Natural killer cell (primary cell): ENCODE results near the gene PAMR1. TPM values are rescaled to one million over a fixed set of nuclear protein-coding genes. Genes with fewer than 3 reads are reported as not detected.

Source experiments
- ATAC-seq, 3 donors: fragments of 150-1000 bp in 2 of 3; fragments of 200-7000 bp in 1 of 3; cut with Tn5 transposase; 1 replicate in 1 of 3; 2 replicates in 2 of 3; pipeline ENCODE4 v1.10.0; 2021; ENCODE audit warnings: mild to moderate bottlenecking in 2 of 3, moderate library complexity in 2 of 3
- DNase-seq, 2 donors: peaks; one replicate each; pipeline versions ENCODE4 v3.0.0 to v3.0.0-alpha.2; 2013 to 2021; ENCODE audit warnings: mixed read lengths in 1 of 2
- H3K27ac ChIP-seq: one replicate; pipeline ENCODE4 v1.5.1; 2013; ENCODE audit warnings: mild to moderate bottlenecking, low read length
- H3K27me3 ChIP-seq: one replicate; pipeline ENCODE4 v1.6.1; 2013; ENCODE audit warnings: low read length; ENCODE audit not compliant: control insufficient read depth, insufficient read depth
- H3K36me3 ChIP-seq: one replicate; pipeline ENCODE4 v1.6.1; 2013; ENCODE audit warnings: low read length; ENCODE audit not compliant: control insufficient read depth, insufficient read depth
- H3K4me1 ChIP-seq: one replicate; pipeline ENCODE4 v1.6.1; 2013; ENCODE audit warnings: low read length; ENCODE audit not compliant: control insufficient read depth, insufficient read depth
- H3K4me3 ChIP-seq: one replicate; pipeline ENCODE4 v1.5.1; 2013; ENCODE audit warnings: low read length
- H3K9me3 ChIP-seq: one replicate; pipeline ENCODE4 v1.6.1; 2013; ENCODE audit warnings: low read length; ENCODE audit not compliant: control insufficient read depth, insufficient read depth
- H3K27ac Mint-ChIP-seq, 2 donors: one replicate each; pipeline ENCODE4 v1.8.0; 2022; ENCODE audit warnings: mild to moderate bottlenecking in 2 of 2, mixed read lengths in 2 of 2, moderate library complexity in 1 of 2
- H3K27me3 Mint-ChIP-seq, 2 donors: one replicate each; pipeline ENCODE4 v1.8.0; 2022; ENCODE audit warnings: low read depth in 2 of 2, mixed read lengths in 2 of 2
- H3K36me3 Mint-ChIP-seq: one replicate; pipeline ENCODE4 v1.8.0; 2022; ENCODE audit warnings: mixed read lengths
- H3K4me1 Mint-ChIP-seq, 2 donors: one replicate each; pipeline ENCODE4 v1.8.0; 2022; ENCODE audit warnings: mixed read lengths in 2 of 2
- H3K4me3 Mint-ChIP-seq: one replicate; pipeline ENCODE4 v1.8.0; 2022; ENCODE audit warnings: mild to moderate bottlenecking, moderate library complexity, mixed read lengths
- H3K9me3 Mint-ChIP-seq, 2 donors: one replicate each; pipeline ENCODE4 v1.8.0; 2022; ENCODE audit warnings: mixed read lengths in 2 of 2
- WGBS: methylation state at CpG from one replicate; pipeline ENCODE4 v1.1.7; 2013; ENCODE audit warnings: missing lambda C conversion rate; ENCODE audit not compliant: insufficient coverage; 5-methylcytosine and 5-hydroxymethylcytosine counted together
- intact Hi-C: fragments of 100-400 bp; cut with micrococcal nuclease; formaldehyde crosslinking; loops from one replicate; pipeline ENCODE4 v1.14.2; 2022
- total RNA-seq, 4 donors: library from RNA; stranded (reverse); fragments of 120-200 nt in 1 of 4; gene quantifications; one replicate each; pipeline versions ENCODE4 v1.2.3 to v1.2.4, GENCODE V29; 2013 to 2022
- TF ChIP-seq, protein P1 (sequence below): fragments of 200-600 bp; IDR thresholded peaks from one replicate; pipeline ENCODE4 v1.8.0; 2022; ENCODE audit warnings: antibody characterized with exemption

PAMR1 gene
- total RNA-seq, 3 donors from 2014 or later (not counting 1 experiment from before 2014, with no cell fraction given) = not detected

GRCh38 chr11:35487532-35488078, 37.8 kb downstream of the PAMR1 start:
- no peaks in the 10 kb centered on the region for H3K4me1 ChIP-seq
- no peaks in the 10 kb centered on the region for H3K36me3 ChIP-seq
- no peak overlapping the region for H3K27ac ChIP-seq
- TF ChIP-seq, protein P1, sequence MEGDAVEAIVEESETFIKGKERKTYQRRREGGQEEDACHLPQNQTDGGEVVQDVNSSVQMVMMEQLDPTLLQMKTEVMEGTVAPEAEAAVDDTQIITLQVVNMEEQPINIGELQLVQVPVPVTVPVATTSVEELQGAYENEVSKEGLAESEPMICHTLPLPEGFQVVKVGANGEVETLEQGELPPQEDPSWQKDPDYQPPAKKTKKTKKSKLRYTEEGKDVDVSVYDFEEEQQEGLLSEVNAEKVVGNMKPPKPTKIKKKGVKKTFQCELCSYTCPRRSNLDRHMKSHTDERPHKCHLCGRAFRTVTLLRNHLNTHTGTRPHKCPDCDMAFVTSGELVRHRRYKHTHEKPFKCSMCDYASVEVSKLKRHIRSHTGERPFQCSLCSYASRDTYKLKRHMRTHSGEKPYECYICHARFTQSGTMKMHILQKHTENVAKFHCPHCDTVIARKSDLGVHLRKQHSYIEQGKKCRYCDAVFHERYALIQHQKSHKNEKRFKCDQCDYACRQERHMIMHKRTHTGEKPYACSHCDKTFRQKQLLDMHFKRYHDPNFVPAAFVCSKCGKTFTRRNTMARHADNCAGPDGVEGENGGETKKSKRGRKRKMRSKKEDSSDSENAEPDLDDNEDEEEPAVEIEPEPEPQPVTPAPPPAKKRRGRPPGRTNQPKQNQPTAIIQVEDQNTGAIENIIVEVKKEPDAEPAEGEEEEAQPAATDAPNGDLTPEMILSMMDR = no peak
- no peak for DNase-seq
- WGBS = 43% methylated on average over 6 of the region's 6 CpGs
- Mint-ChIP-seq H3K27me3 (peaks cover 14 to 37% of the 10 kb centered on the region in 2 donors), H3K4me3 (no peak overlapping the region), H3K4me1 (no peaks in the 10 kb centered on the region), H3K36me3 (no peaks in the 10 kb centered on the region), H3K9me3 (no peaks in the 10 kb centered on the region), H3K27ac (no peak overlapping the region)
- no peak overlapping the region for H3K4me3 ChIP-seq
- ATAC-seq = no peak
- intact Hi-C loops = no loop called here
- peaks cover 3% of the 10 kb centered on the region for H3K27me3 ChIP-seq
- no peaks in the 10 kb centered on the region for H3K9me3 ChIP-seq

DNA sequence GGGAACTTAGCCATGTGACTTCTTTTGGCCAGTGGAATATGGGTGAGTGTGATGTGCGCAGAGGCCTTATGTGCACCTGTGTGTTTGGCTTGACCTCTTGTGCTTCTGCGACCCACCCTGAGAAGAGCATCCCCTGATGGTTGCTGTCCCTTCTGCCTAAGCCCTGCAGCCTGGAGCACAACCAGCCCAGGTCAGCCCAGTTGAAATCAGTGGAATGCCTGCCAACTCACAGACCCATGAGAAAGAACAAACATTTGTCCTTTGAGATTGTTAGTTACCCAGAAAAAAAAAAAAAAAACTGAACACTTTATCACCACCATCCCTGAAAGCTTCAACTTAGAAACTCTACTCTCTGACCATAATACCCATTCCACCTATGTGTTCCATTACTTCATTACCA, 38.5 kb downstream of the PAMR1 start:
- Mint-ChIP-seq H3K4me3 (no peak overlapping the region), H3K27me3 (peaks cover 18 to 41% of the 10 kb centered on the region in 2 donors), H3K27ac (no peak overlapping the region), H3K4me1 (no peaks in the 10 kb centered on the region), H3K9me3 (no peaks in the 10 kb centered on the region), H3K36me3 (no peaks in the 10 kb centered on the region)
- Histone ChIP-seq H3K36me3 (no peaks in the 10 kb centered on the region), H3K27ac (no peak overlapping the region), H3K4me1 (no peaks in the 10 kb centered on the region), H3K4me3 (no peak overlapping the region), H3K27me3 (peaks cover 3% of the 10 kb centered on the region), H3K9me3 (no peaks in the 10 kb centered on the region)
- DNase-seq (no peak), ATAC-seq (no peak)
- WGBS = 90% methylated on average over 2 of the region's 2 CpGs
- intact Hi-C loops = no loop called here
- TF ChIP-seq, protein P1 = no peak

DNA sequence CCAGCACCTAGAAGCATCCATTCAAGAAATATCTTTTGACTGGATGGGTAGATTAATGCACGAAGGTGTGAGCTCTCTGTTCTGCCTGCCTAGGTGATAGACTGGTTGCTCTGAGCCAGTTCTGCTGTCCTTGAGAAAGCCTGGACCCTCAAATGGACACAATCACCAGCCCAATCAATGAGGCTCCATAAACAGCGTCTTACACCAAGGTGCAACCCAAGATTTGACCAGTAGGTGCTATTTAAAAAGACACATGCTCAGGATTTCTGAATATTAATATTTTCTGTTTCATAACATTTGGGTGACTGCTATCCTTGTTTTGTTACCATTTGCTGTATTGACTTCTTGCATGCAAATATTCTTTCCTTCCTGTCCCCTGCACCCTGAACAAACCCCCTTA, 39.0 kb downstream of the PAMR1 start:
- intact Hi-C loops = no loop called here
- H3K9me3 ChIP-seq = no peaks in the 10 kb centered on the region
- H3K27ac ChIP-seq = no peak overlapping the region
- Mint-ChIP-seq H3K27ac (no peak overlapping the region), H3K27me3 (peaks cover 18 to 41% of the 10 kb centered on the region in 2 donors), H3K9me3 (no peaks in the 10 kb centered on the region), H3K4me3 (no peak overlapping the region), H3K36me3 (no peaks in the 10 kb centered on the region), H3K4me1 (no peaks in the 10 kb centered on the region)
- DNase-seq (no peak), ATAC-seq (no peak)
- H3K27me3 ChIP-seq = peaks cover 3% of the 10 kb centered on the region
- no peaks in the 10 kb centered on the region for H3K4me1 ChIP-seq
- no peak overlapping the region for H3K4me3 ChIP-seq
- H3K36me3 ChIP-seq = no peaks in the 10 kb centered on the region
- TF ChIP-seq, protein P1 = no peak
- WGBS = 87% methylated on average over 2 of the region's 2 CpGs
